ENCODE results near the gene INPP4B. TPM values are rescaled to one million over a fixed set of nuclear protein-coding genes. Genes with fewer than 3 reads are reported as not detected.

INPP4B gene
- total and polyA plus RNA-seq, 7 donors = 4.2 to 27.3 (median 17.2) TPM

DNA sequence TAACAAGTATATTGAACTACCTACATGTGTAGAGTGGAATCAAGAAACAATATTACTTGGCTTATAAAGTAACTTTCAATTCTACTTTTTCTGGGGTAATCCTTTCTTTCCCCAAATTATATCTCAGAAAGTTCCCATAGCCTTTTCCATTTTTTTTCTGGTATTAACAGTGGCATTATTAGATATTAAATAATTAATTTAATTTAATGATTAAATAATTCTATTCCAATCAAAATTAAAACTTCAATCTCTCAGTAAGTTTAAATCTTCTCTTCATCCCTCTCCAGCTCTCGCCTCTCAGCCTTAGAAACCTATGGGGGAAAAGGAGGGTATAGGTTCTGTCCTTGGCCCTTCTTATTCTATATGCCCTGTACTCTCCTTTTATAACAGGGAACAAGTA lies 262.4 kb downstream of the INPP4B start:
- intact Hi-C loops (cut with DNase I) = no loop called here
- WGBS, 2 donors = 92 to 98% methylated on average over 1 of the region's 1 CpG
- Histone ChIP-seq H3K36me3 (no peaks in the 10 kb centered on the region), H3K9me3 (no peaks in the 10 kb centered on the region), H3K4me3 (no peak overlapping the region), H3K27ac (no peak overlapping the region), H3K4me1 (no peaks in the 10 kb centered on the region), H3K27me3 (no peaks in the 10 kb centered on the region)
- no peak for DNase-seq
- TF ChIP-seq POLR2AphosphoS5 (IDR thresholded peaks at IDR 0.05) = no peak
- TF ChIP-seq EP300 (IDR thresholded peaks at IDR 0.05) = no peak
- TF ChIP-seq, protein P1, sequence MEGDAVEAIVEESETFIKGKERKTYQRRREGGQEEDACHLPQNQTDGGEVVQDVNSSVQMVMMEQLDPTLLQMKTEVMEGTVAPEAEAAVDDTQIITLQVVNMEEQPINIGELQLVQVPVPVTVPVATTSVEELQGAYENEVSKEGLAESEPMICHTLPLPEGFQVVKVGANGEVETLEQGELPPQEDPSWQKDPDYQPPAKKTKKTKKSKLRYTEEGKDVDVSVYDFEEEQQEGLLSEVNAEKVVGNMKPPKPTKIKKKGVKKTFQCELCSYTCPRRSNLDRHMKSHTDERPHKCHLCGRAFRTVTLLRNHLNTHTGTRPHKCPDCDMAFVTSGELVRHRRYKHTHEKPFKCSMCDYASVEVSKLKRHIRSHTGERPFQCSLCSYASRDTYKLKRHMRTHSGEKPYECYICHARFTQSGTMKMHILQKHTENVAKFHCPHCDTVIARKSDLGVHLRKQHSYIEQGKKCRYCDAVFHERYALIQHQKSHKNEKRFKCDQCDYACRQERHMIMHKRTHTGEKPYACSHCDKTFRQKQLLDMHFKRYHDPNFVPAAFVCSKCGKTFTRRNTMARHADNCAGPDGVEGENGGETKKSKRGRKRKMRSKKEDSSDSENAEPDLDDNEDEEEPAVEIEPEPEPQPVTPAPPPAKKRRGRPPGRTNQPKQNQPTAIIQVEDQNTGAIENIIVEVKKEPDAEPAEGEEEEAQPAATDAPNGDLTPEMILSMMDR (IDR thresholded peaks at IDR 0.05) = no peak
- no peak for TF ChIP-seq POLR2A (IDR thresholded peaks at IDR 0.05)

DNA sequence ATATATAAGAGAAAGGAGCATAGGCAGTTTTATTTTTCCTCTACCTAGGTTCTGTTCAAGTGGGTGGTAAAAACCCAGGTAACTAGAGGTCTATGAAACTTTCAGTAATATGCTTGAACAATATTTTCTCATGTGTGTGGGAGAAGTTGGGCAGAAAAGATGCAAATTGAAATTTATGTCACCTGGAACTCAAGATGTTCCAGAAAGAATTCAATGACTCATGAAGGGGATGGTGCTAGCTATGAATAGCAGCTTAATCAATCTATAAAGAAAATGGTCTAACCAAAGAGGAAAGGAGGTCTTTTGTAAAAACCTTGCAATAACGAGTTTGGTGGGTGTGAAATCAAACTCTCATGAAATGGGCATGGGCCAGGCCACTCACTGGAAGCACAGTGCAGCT lies 263.8 kb downstream of the INPP4B start:
- intact Hi-C loops (cut with DNase I) = no loop called here
- no peaks in the 10 kb centered on the region for H3K9me3 ChIP-seq
- TF ChIP-seq POLR2A (IDR thresholded peaks at IDR 0.05) = no peak
- TF ChIP-seq, protein P1 (IDR thresholded peaks at IDR 0.05) = no peak
- TF ChIP-seq POLR2AphosphoS5 (IDR thresholded peaks at IDR 0.05) = no peak
- TF ChIP-seq EP300 (IDR thresholded peaks at IDR 0.05) = no peak
- no peaks in the 10 kb centered on the region for H3K4me1 ChIP-seq
- H3K27me3 ChIP-seq = no peaks in the 10 kb centered on the region
- H3K4me3 ChIP-seq = no peak overlapping the region
- no peak for DNase-seq
- 67 to 73% methylated on average over 1 of the region's 1 CpG for WGBS, 2 donors
- H3K27ac ChIP-seq = no peak overlapping the region
- H3K36me3 ChIP-seq = no peaks in the 10 kb centered on the region

DNA sequence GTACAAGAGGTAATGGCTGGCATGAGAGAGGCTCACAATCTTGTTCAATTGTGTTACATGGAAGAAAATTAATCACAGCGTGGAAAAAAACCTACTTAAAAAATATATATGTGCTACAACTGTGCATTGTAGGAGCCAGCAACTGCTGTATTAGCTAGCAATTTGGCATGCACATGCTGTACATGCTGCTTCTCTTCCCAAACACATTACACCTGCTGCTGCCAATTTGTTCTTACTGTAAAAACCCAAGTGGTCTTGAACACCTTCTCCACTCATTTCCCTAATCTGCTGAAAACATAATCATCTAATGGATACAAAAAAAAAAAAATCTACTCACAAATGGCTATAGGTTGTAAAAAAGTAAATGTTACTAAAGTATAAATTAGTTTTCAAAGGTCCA lies 264.2 kb downstream of the INPP4B start:
- Histone ChIP-seq H3K4me3 (no peak overlapping the region), H3K27me3 (no peaks in the 10 kb centered on the region), H3K4me1 (no peaks in the 10 kb centered on the region), H3K9me3 (no peaks in the 10 kb centered on the region), H3K27ac (no peak overlapping the region), H3K36me3 (no peaks in the 10 kb centered on the region)
- intact Hi-C loops (cut with DNase I) = no loop called here
- WGBS, 2 donors = 89 to 96% methylated on average over 1 of the region's 1 CpG
- TF ChIP-seq POLR2A (IDR thresholded peaks at IDR 0.05) (no peak), EP300 (IDR thresholded peaks at IDR 0.05) (no peak), POLR2AphosphoS5 (IDR thresholded peaks at IDR 0.05) (no peak)
- TF ChIP-seq, protein P1 (IDR thresholded peaks at IDR 0.05) = no peak
- no peak for DNase-seq

- DNase-seq = no peak
- TF ChIP-seq POLR2A (IDR thresholded peaks at IDR 0.05) = no peak
- no peak for TF ChIP-seq POLR2AphosphoS5 (IDR thresholded peaks at IDR 0.05)
- no peak for TF ChIP-seq EP300 (IDR thresholded peaks at IDR 0.05)
- TF ChIP-seq, protein P1 (IDR thresholded peaks at IDR 0.05) = no peak
- Histone ChIP-seq H3K27ac (no peak overlapping the region), H3K9me3 (no peaks in the 10 kb centered on the region), H3K27me3 (no peaks in the 10 kb centered on the region), H3K36me3 (no peaks in the 10 kb centered on the region), H3K4me3 (no peak overlapping the region), H3K4me1 (no peaks in the 10 kb centered on the region)
- intact Hi-C loops (cut with DNase I) = no loop called here
- 76 to 80% methylated on average over 2 of the region's 2 CpGs for WGBS, 2 donors
Measured at GRCh38 chr4:142579443-142579842, 266.7 kb downstream of the INPP4B start.

- Histone ChIP-seq H3K27me3 (no peaks in the 10 kb centered on the region), H3K4me3 (no peak overlapping the region), H3K4me1 (no peaks in the 10 kb centered on the region), H3K36me3 (no peaks in the 10 kb centered on the region), H3K9me3 (no peaks in the 10 kb centered on the region), H3K27ac (no peak overlapping the region)
- 84 to 94% methylated on average over 3 of the region's 3 CpGs for WGBS, 2 donors
- intact Hi-C loops (cut with DNase I) = no loop called here
- no peak for DNase-seq
- TF ChIP-seq POLR2A (IDR thresholded peaks at IDR 0.05) (no peak), EP300 (IDR thresholded peaks at IDR 0.05) (no peak), POLR2AphosphoS5 (IDR thresholded peaks at IDR 0.05) (no peak)
- TF ChIP-seq, protein P1 (IDR thresholded peaks at IDR 0.05) = no peak
Measured at GRCh38 chr4:142574306-142574705, 271.8 kb downstream of the INPP4B start.
